HEK293 (cell line): ENCODE measurements around the gene CEP104.

Source experiments
- EGR2 ChIP-seq: fragments of 450-650 bp; formaldehyde crosslinking; IDR thresholded peaks from 2 replicates; pipeline ENCODE4 v1.5.1; 2016; ENCODE audit warnings: low read depth, missing biosample characterization, missing genetic modification characterization
- KLF1 ChIP-seq: fragments of 450-650 bp; formaldehyde crosslinking; IDR thresholded peaks from 2 replicates; pipeline ENCODE4 v1.5.1; 2016; ENCODE audit warnings: missing biosample characterization, missing genetic modification characterization
- KLF10 ChIP-seq: fragments of 450-650 bp; IDR thresholded peaks from 2 replicates; pipeline ENCODE4 v1.5.1; 2018; ENCODE audit warnings: missing biosample characterization, mild to moderate bottlenecking, missing genetic modification characterization
- KLF8 ChIP-seq: fragments of 450-650 bp; formaldehyde crosslinking; IDR thresholded peaks from 2 replicates; pipeline ENCODE4 v1.5.1; 2016; ENCODE audit warnings: missing biosample characterization, missing genetic modification characterization
- KLF9 ChIP-seq: fragments of 450-650 bp; formaldehyde crosslinking; IDR thresholded peaks from 2 replicates; pipeline ENCODE4 v1.5.1; 2016; ENCODE audit warnings: missing biosample characterization, missing genetic modification characterization, low read depth
- MZF1 ChIP-seq: fragments of 450-650 bp; formaldehyde crosslinking; IDR thresholded peaks from 2 replicates; pipeline ENCODE4 v1.5.1; 2017; ENCODE audit warnings: missing biosample characterization, missing genetic modification characterization, borderline replicate concordance
- SETDB1 ChIP-seq: IDR thresholded peaks from one replicate; pipeline ENCODE4 v1.6.1; 2017; ENCODE audit warnings: mild to moderate bottlenecking, low read length, moderate library complexity, mixed read lengths; ENCODE audit not compliant: insufficient read length
- SP2 ChIP-seq: fragments of 450-650 bp; formaldehyde crosslinking; IDR thresholded peaks from 2 replicates; pipeline ENCODE4 v1.5.1; 2016; ENCODE audit warnings: missing biosample characterization, missing genetic modification characterization
- SP3 ChIP-seq: fragments of 450-650 bp; formaldehyde crosslinking; IDR thresholded peaks from 2 replicates; pipeline ENCODE4 v1.5.1; 2016; ENCODE audit warnings: missing biosample characterization, missing genetic modification characterization
- SP7 ChIP-seq: fragments of 450-650 bp; formaldehyde crosslinking; IDR thresholded peaks from 2 replicates; pipeline ENCODE4 v1.5.1; 2016; ENCODE audit warnings: missing biosample characterization, missing genetic modification characterization
- TCF7L2 ChIP-seq: IDR thresholded peaks from 2 replicates; pipeline ENCODE4 v1.6.1; 2011; ENCODE audit warnings: low read depth, mild to moderate bottlenecking, inconsistent platforms, low read length, moderate library complexity, borderline replicate concordance
- ZBTB21 ChIP-seq: fragments of 450-650 bp; formaldehyde crosslinking; IDR thresholded peaks from 2 replicates; pipeline ENCODE4 v1.5.1; 2017; ENCODE audit warnings: missing biosample characterization, missing genetic modification characterization
- ZBTB48 ChIP-seq: fragments of 450-650 bp; formaldehyde crosslinking; IDR thresholded peaks from 2 replicates; pipeline ENCODE4 v1.5.1; 2016; ENCODE audit warnings: missing biosample characterization, missing genetic modification characterization
- ZFHX2 ChIP-seq: fragments of 450-650 bp; formaldehyde crosslinking; conservative IDR thresholded peaks from 2 replicates; pipeline ENCODE4 v1.5.1; 2016; ENCODE audit warnings: missing biosample characterization, missing genetic modification characterization
- ZNF114 ChIP-seq: fragments of 450-650 bp; formaldehyde crosslinking; IDR thresholded peaks from 2 replicates; pipeline ENCODE4 v1.5.0; 2017; ENCODE audit warnings: missing biosample characterization, missing genetic modification characterization
- ZNF133 ChIP-seq: fragments of 450-650 bp; formaldehyde crosslinking; IDR thresholded peaks from 2 replicates; pipeline ENCODE4 v1.5.1; 2016; ENCODE audit warnings: missing biosample characterization, missing genetic modification characterization
- ZNF146 ChIP-seq: fragments of 450-650 bp; formaldehyde crosslinking; IDR thresholded peaks from 2 replicates; pipeline ENCODE4 v1.5.1; 2016; ENCODE audit warnings: missing biosample characterization, missing genetic modification characterization
- ZNF16 ChIP-seq: fragments of 450-650 bp; formaldehyde crosslinking; IDR thresholded peaks from 2 replicates; pipeline ENCODE4 v1.5.1; 2016; ENCODE audit warnings: low read depth, missing biosample characterization, missing genetic modification characterization
- ZNF175 ChIP-seq: fragments of 450-650 bp; formaldehyde crosslinking; IDR thresholded peaks from 2 replicates; pipeline ENCODE4 v1.5.1; 2016; ENCODE audit warnings: missing biosample characterization, missing genetic modification characterization
- ZNF324 ChIP-seq: fragments of 450-650 bp; formaldehyde crosslinking; IDR thresholded peaks from 2 replicates; pipeline ENCODE4 v1.5.1; 2016; ENCODE audit warnings: missing biosample characterization, missing genetic modification characterization
- ZNF37A ChIP-seq: fragments of 450-650 bp; IDR thresholded peaks from 2 replicates; pipeline ENCODE4 v1.5.1; 2018; ENCODE audit warnings: missing biosample characterization, missing genetic modification characterization
- ZNF391 ChIP-seq: fragments of 450-650 bp; formaldehyde crosslinking; IDR thresholded peaks from 2 replicates; pipeline ENCODE4 v1.5.1; 2016; ENCODE audit warnings: low read depth, missing biosample characterization, missing genetic modification characterization, borderline replicate concordance
- ZNF394 ChIP-seq: fragments of 450-650 bp; formaldehyde crosslinking; IDR thresholded peaks from 2 replicates; pipeline ENCODE4 v1.5.1; 2016; ENCODE audit warnings: missing biosample characterization, missing genetic modification characterization, mild to moderate bottlenecking, moderate library complexity, borderline replicate concordance
- ZNF404 ChIP-seq: fragments of 450-650 bp; formaldehyde crosslinking; IDR thresholded peaks from 2 replicates; pipeline ENCODE4 v1.5.1; 2017; ENCODE audit warnings: missing biosample characterization, missing genetic modification characterization
- ZNF513 ChIP-seq: fragments of 450-650 bp; IDR thresholded peaks from 2 replicates; pipeline ENCODE4 v1.5.1; 2018; ENCODE audit warnings: missing biosample characterization, missing genetic modification characterization
- ZNF514 ChIP-seq: fragments of 450-650 bp; formaldehyde crosslinking; IDR thresholded peaks from 2 replicates; pipeline ENCODE4 v1.5.1; 2016; ENCODE audit warnings: missing biosample characterization, missing genetic modification characterization
- ZNF558 ChIP-seq: fragments of 450-650 bp; formaldehyde crosslinking; IDR thresholded peaks from 2 replicates; pipeline ENCODE4 v1.5.1; 2016; ENCODE audit warnings: missing biosample characterization, missing genetic modification characterization
- ZNF621 ChIP-seq: fragments of 450-650 bp; formaldehyde crosslinking; IDR thresholded peaks from 2 replicates; pipeline ENCODE4 v1.5.1; 2017; ENCODE audit warnings: missing biosample characterization, missing genetic modification characterization
- ZNF639 ChIP-seq: fragments of 450-650 bp; formaldehyde crosslinking; IDR thresholded peaks from 2 replicates; pipeline ENCODE4 v1.5.1; 2016; ENCODE audit warnings: missing biosample characterization, missing genetic modification characterization
- ZNF701 ChIP-seq: fragments of 450-650 bp; formaldehyde crosslinking; IDR thresholded peaks from 2 replicates; pipeline ENCODE4 v1.5.1; 2016; ENCODE audit warnings: missing biosample characterization, missing genetic modification characterization
- ZNF707 ChIP-seq: fragments of 450-650 bp; formaldehyde crosslinking; IDR thresholded peaks from 2 replicates; pipeline ENCODE4 v1.5.1; 2016; ENCODE audit warnings: missing biosample characterization, missing genetic modification characterization
- ZNF76 ChIP-seq: fragments of 450-650 bp; formaldehyde crosslinking; IDR thresholded peaks from 2 replicates; pipeline ENCODE4; 2016; ENCODE audit warnings: low read depth, missing biosample characterization, missing genetic modification characterization, borderline replicate concordance
- ZSCAN18 ChIP-seq: fragments of 450-650 bp; formaldehyde crosslinking; IDR thresholded peaks from 2 replicates; pipeline ENCODE4 v1.5.1; 2016; ENCODE audit warnings: missing biosample characterization, missing genetic modification characterization
- ZXDB ChIP-seq: fragments of 450-650 bp; formaldehyde crosslinking; IDR thresholded peaks from 2 replicates; pipeline ENCODE4 v1.5.1; 2016; ENCODE audit warnings: missing biosample characterization, missing genetic modification characterization
- TF ChIP-seq, protein P1 (sequence below): fragments of 450-650 bp; formaldehyde crosslinking; IDR thresholded peaks from 2 replicates; pipeline ENCODE4 v1.5.1; 2016; ENCODE audit warnings: missing biosample characterization, missing genetic modification characterization

The CEP104 gene

DNA sequence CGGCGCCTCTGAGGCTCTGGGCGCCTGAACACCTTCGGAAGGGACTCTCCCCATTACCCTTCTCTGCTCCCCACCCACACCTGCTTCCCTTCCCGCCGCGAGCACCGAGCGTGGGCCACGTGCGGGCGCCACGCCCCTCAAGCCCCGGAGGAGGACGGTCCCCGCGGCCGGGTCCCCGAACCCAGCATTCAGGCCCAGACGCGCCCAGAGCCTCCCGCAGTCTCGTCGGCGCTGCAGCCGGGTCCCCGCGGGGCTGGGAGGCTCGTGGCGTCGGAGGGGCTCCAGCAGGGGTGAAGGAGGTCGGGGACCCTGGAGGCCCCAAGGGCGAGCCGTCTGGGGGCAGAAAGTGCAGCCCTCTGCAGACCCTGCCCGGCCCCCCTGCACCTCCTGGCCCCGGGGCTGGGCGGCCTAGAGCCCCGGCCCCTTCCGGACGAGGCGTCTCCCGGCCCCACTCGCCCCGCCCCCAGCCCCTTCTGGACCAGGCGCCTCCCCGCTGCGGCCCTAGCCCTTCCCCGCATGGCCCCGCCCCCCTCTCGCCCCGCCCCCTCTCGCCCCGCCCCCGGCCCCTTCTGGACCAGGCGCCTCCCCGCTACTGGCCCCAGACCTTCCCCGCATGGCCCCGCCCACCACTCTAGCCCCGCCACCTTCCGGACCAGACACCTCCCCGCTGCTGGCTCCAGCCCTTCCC, 84.8 kb downstream of the CEP104 start (continued):
- peak; percentile 76 for TF ChIP-seq SP3 (tag by site-specific recombination)
- TF ChIP-seq ZNF76 (tag by site-specific recombination) = peak; percentile 42; the same call in 1 of the 2 replicates
- TF ChIP-seq KLF9 (tag by site-specific recombination) = peak; percentile 82
- peak; percentile 60; the same call in 1 of the 2 replicates for TF ChIP-seq ZXDB (tag by site-specific recombination)
- no peak for TF ChIP-seq ZNF514 (tag by site-specific recombination)
- TF ChIP-seq, protein P1, sequence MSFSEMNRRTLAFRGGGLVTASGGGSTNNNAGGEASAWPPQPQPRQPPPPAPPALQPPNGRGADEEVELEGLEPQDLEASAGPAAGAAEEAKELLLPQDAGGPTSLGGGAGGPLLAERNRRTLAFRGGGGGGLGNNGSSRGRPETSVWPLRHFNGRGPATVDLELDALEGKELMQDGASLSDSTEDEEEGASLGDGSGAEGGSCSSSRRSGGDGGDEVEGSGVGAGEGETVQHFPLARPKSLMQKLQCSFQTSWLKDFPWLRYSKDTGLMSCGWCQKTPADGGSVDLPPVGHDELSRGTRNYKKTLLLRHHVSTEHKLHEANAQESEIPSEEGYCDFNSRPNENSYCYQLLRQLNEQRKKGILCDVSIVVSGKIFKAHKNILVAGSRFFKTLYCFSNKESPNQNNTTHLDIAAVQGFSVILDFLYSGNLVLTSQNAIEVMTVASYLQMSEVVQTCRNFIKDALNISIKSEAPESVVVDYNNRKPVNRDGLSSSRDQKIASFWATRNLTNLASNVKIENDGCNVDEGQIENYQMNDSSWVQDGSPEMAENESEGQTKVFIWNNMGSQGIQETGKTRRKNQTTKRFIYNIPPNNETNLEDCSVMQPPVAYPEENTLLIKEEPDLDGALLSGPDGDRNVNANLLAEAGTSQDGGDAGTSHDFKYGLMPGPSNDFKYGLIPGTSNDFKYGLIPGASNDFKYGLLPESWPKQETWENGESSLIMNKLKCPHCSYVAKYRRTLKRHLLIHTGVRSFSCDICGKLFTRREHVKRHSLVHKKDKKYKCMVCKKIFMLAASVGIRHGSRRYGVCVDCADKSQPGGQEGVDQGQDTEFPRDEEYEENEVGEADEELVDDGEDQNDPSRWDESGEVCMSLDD (tag by site-specific recombination) = peak; percentile 50; the same call in 1 of the 2 replicates
- TF ChIP-seq ZNF391 (tag by site-specific recombination) = 0 out of 2 replicates have a peak, but pooled peaks have one; percentile 30
- TF ChIP-seq SETDB1 = no peak
- TF ChIP-seq ZNF639 = no peak
- TF ChIP-seq ZNF133 (tag by site-specific recombination) = no peak
- no peak for TF ChIP-seq ZNF621
- no peak for TF ChIP-seq ZNF404
- no peak for TF ChIP-seq ZNF701
- no peak for TF ChIP-seq ZNF146 (tag by site-specific recombination)
- TF ChIP-seq ZNF394 (tag by site-specific recombination) = no peak
- no peak for TF ChIP-seq ZNF175
- TF ChIP-seq ZNF707 (tag by site-specific recombination) = no peak
- TF ChIP-seq KLF8 (tag by site-specific recombination) = no peak
- no peak for TF ChIP-seq ZNF324 (tag by site-specific recombination)
- no peak for TF ChIP-seq ZNF513 (tag by site-specific recombination)
- TF ChIP-seq SP2 (tag by site-specific recombination) = peak; percentile 47
- TF ChIP-seq ZNF114 (tag by site-specific recombination) = no peak
- peak; percentile 63 for TF ChIP-seq EGR2 (tag by site-specific recombination)
- TF ChIP-seq ZNF37A (tag by site-specific recombination) = no peak
- no peak for TF ChIP-seq ZNF558 (tag by site-specific recombination)
- peak; percentile 53; the same call in 1 of the 2 replicates for TF ChIP-seq KLF1 (tag by site-specific recombination)
- peak; percentile 52 for TF ChIP-seq SP7 (tag by site-specific recombination)
- no peak for TF ChIP-seq ZSCAN18 (tag by site-specific recombination)
- TF ChIP-seq KLF10 (tag by site-specific recombination) = peak; percentile 27; the same call in 1 of the 2 replicates
- TF ChIP-seq ZFHX2 (tag by site-specific recombination) = peak; percentile 89
- TF ChIP-seq TCF7L2 = no peak
- no peak for TF ChIP-seq ZNF16 (tag by site-specific recombination)
- TF ChIP-seq ZBTB48 = peak; percentile 79
- no peak for TF ChIP-seq ZBTB21
- TF ChIP-seq MZF1 (tag by site-specific recombination) = no peak
